22Rv1 (cell line): ENCODE measurements around the gene FEM1C.
A peak's percentile ranks its signal among the peaks of the same experiment; 100 is the strongest.

Source experiments
- CTCF ChIP-seq: fragments of 450-650 bp; IDR thresholded peaks from 2 replicates; pipeline ENCODE4 v1.5.1; 2017; ENCODE audit warnings: mild to moderate bottlenecking
- ZFX ChIP-seq: fragments of 450-650 bp; IDR thresholded peaks from 2 replicates; pipeline ENCODE4 v1.6.1; 2017; ENCODE audit warnings: antibody characterized with exemption, borderline replicate concordance

- TF ChIP-seq CTCF, result peak; percentile 88
- TF ChIP-seq ZFX, result no peak
These were observed 42.1 kb upstream of the FEM1C start for GRCh38 chr5:115586525-115587146.
